ACC112 (cell line): ENCODE results near the gene APCDD1L.

ENCODE experiments used
- H2AFZ ChIP-seq: fragments of 200-600 bp; sonication (generic); one replicate; pipeline ENCODE4 v1.6.0; 2017; ENCODE audit warnings: antibody characterized with exemption, low read length; ENCODE audit not compliant: unreplicated experiment
- H3K27ac ChIP-seq: fragments of 200-600 bp; sonication (generic); 2 replicates; pipeline ENCODE4 v1.5.1; 2014; ENCODE audit warnings: low read depth, mild to moderate bottlenecking, antibody characterized with exemption, low read length, moderate library complexity
- H3K27me3 ChIP-seq: fragments of 200-600 bp; sonication (generic); 2 replicates; pipeline ENCODE4 v1.6.1; 2014; ENCODE audit warnings: mild to moderate bottlenecking, antibody characterized with exemption, low read length, moderate library complexity, mixed read lengths; ENCODE audit not compliant: insufficient read depth
- H3K36me3 ChIP-seq: fragments of 200-600 bp; sonication (generic); 2 replicates; pipeline ENCODE4 v1.6.1; 2016; ENCODE audit warnings: mild to moderate bottlenecking, antibody characterized with exemption, low read length, moderate library complexity, mixed read lengths; ENCODE audit not compliant: insufficient read depth
- H3K4me1 ChIP-seq: fragments of 200-600 bp; sonication (generic); one replicate; pipeline ENCODE4 v1.6.1; 2016; ENCODE audit warnings: low read length, mixed read lengths; ENCODE audit not compliant: insufficient read depth, unreplicated experiment, control insufficient read depth
- H3K4me3 ChIP-seq: fragments of 200-600 bp; sonication (generic); 2 replicates; pipeline ENCODE4 v1.5.1; 2014; ENCODE audit warnings: mild to moderate bottlenecking, low read depth, low read length
- H3K79me2 ChIP-seq: fragments of 200-600 bp; sonication (generic); one replicate; pipeline ENCODE4 v1.6.0; 2016; ENCODE audit warnings: low read length; ENCODE audit not compliant: control insufficient read depth, unreplicated experiment, insufficient read depth

Gene APCDD1L

DNA sequence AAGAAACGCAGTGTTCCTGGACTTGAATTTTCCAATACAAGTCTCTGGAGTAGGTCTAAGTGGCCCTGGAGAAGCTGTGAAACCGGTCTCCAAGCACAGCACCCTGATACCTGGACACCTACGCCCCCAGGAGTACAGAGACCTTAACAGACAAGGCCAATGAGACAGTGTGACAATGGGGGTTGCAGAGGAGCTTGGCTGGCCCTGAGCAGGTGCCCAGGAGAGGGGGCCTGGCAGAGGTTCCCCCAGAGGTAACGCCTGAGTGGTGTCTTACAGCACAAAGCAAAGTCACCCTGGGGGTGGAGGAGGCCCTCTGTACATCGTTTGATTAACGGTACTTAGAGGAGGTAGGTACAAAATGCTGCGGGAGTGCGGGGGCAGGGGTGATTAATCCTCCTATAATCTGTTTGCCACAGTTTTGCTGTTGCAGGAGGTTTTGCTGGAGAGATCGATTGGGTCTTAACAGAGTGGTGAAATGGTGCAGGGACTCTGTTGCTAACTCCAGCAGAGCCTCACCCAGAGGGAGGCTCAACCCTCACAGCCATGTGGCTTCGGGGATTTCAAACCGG, 37.3 kb upstream of the APCDD1L start:
- Histone ChIP-seq H3K4me3 (no peak overlapping the region), H3K79me2 (no peaks in the 10 kb centered on the region), H3K27ac (no peak overlapping the region), H2AFZ (no peak overlapping the region), H3K27me3 (no peaks in the 10 kb centered on the region), H3K4me1 (peaks cover 42% of the 10 kb centered on the region), H3K36me3 (no peaks in the 10 kb centered on the region)

DNA sequence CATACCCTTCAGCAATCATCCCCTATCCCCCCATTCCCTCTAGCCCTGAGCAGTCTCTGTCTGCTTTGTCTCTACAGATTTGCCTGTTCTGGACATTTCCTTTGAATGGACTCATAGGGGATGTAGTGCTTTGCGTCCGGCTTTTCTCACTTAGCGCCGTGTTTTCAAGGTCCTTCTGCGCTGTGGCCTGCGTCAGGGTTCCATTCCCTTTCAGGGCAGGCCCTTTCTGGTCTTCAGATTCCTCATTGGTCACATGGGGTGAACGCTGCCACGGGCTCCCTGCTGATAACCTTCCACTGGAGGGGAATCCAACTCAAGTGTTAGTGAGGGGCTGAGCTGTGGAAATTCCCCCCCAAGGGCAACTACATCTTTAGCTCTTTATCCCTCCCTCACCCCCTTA, 36.4 kb upstream of the APCDD1L start:
- Histone ChIP-seq H2AFZ (no peak overlapping the region), H3K27me3 (no peaks in the 10 kb centered on the region), H3K4me1 (peaks cover 46% of the 10 kb centered on the region)

GRCh38 chr20:58550275-58551059, 35.3 kb upstream of the APCDD1L start:
- Histone ChIP-seq H3K27me3 (no peaks in the 10 kb centered on the region), H2AFZ (peak overlapping the region; percentile 14), H3K36me3 (no peaks in the 10 kb centered on the region), H3K4me3 (no peak overlapping the region), H3K79me2 (no peaks in the 10 kb centered on the region), H3K4me1 (peaks cover 43% of the 10 kb centered on the region), H3K27ac (peak overlapping the region; percentile 73)

More for the DNA sequence above, 36.4 kb upstream of the APCDD1L start:
- Histone ChIP-seq H3K79me2 (no peaks in the 10 kb centered on the region), H3K27ac (no peak overlapping the region), H3K36me3 (no peaks in the 10 kb centered on the region), H3K4me3 (no peak overlapping the region)

GRCh38 chr20:58549231-58550209, 34.3 kb upstream of the APCDD1L start:
- H3K4me3 ChIP-seq = no peak overlapping the region
- H3K36me3 ChIP-seq = no peaks in the 10 kb centered on the region
- no peaks in the 10 kb centered on the region for H3K27me3 ChIP-seq
- H3K27ac ChIP-seq = peak overlapping the region; percentile 73; the same call in 1 of the 2 replicates
- no peaks in the 10 kb centered on the region for H3K79me2 ChIP-seq
- H3K4me1 ChIP-seq = peaks cover 33% of the 10 kb centered on the region
- peak overlapping the region; percentile 14 for H2AFZ ChIP-seq

DNA sequence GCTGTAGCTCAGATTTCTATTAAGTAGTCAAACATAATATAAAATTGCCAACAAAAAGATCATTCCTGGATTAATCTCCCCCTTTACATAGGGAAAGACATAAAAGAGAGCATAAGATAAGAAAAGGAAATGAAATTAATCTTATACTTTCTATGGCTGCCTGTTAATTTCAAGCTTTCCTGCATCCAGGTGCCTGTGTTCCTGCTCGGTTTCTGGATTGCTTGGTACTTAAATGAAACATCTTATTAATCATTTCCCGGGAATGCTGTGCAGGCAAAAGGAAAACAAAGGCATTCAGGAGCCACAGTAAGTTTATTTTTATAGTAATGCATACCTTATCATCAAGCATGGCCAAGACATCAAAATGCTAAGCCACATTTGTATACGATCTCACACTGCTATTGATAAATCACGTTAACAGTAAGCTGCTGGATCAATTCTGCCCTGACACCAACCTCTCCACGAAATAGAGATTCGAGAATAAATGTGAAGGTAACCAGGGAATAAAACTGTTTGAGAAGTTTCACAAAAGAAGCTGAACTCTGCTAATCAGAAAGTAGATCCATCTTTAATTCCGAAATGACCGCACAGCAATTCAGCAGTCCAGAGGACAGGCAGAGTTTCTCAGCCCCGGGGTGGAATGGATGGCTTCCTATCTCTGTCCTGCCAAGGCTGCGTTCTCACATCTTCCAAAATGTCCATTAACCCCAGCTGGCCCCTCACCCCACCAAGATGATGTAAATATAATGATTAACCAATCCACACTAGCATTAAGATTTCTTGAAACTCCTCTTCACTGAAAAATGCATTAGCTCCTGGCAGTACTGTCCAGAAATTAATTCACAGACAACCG, 32.6 kb upstream of the APCDD1L start:
- Histone ChIP-seq H2AFZ (no peak overlapping the region), H3K27ac (no peak overlapping the region), H3K4me3 (no peak overlapping the region)

DNA sequence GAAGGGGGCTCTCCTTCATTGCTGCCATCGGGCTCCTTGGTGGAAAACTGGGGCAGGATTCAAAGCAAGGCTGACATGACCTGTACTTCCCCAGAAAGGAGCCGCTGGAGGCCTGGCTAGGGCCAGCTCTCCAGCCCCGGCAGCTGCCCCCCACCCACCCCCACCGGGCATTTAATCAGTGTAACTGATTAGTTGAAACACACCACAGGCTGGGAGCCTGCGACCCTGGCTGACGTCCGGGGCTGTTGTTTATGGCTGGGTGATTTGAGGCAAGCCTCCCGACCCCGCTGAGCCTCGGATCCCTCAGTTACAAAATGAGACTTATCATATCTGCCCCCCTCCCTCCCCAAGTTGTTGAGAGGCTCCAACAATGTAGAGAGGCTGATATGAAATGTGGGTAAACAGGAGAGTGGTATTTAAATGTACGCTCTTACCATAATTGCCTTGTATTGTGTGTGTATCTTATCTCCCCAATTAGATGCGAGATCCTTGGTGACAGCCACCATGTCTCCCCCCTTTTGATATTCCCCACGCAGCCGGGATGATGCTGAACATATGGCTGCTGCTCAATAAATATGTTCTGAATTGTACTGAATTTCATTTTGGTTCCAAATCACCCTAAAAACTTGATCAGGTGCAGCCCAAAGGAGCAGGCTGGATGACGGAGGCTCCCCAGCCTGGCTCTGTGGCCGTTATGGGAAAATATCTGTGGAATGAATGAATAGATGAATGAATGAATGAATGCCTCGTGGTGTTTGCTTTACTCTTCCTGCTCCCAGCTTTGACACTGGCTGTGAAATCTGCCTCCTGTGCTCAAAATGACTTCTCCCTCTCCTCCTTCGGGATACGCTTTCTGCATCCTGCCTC, 31.8 kb upstream of the APCDD1L start:
- no peaks in the 10 kb centered on the region for H3K79me2 ChIP-seq
- H3K27me3 ChIP-seq = no peaks in the 10 kb centered on the region
- H2AFZ ChIP-seq = no peak overlapping the region
- H3K27ac ChIP-seq = no peak overlapping the region
- H3K4me1 ChIP-seq = peaks cover 28% of the 10 kb centered on the region
- no peak overlapping the region for H3K4me3 ChIP-seq
- H3K36me3 ChIP-seq = no peaks in the 10 kb centered on the region

More for the DNA sequence above, 32.6 kb upstream of the APCDD1L start:
- no peaks in the 10 kb centered on the region for H3K79me2 ChIP-seq
- no peaks in the 10 kb centered on the region for H3K27me3 ChIP-seq
- no peaks in the 10 kb centered on the region for H3K36me3 ChIP-seq
- peaks cover 28% of the 10 kb centered on the region for H3K4me1 ChIP-seq

DNA sequence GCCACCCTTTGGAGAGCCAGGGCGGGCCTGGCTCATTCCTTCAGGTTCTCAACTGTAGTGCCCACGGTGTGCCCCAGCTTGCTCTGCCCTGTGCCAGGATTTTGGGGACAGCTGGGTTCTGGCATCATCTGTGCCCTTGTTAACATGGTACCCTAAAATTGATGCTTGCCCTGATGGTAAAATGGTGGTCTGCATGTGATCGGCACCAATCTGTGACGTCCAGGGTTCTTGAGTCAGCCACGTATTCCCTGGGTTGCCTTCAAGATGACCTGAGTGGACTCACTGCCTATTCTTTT, 31.2 kb upstream of the APCDD1L start:
- H3K4me3 ChIP-seq = no peak overlapping the region
- no peak overlapping the region for H3K27ac ChIP-seq
- H3K4me1 ChIP-seq = peaks cover 32% of the 10 kb centered on the region
- no peaks in the 10 kb centered on the region for H3K79me2 ChIP-seq
- H2AFZ ChIP-seq = no peak overlapping the region
- no peaks in the 10 kb centered on the region for H3K27me3 ChIP-seq
- H3K36me3 ChIP-seq = no peaks in the 10 kb centered on the region

- H2AFZ ChIP-seq = no peak overlapping the region
- no peak overlapping the region for H3K27ac ChIP-seq
- no peaks in the 10 kb centered on the region for H3K27me3 ChIP-seq
- H3K36me3 ChIP-seq = no peaks in the 10 kb centered on the region
- peaks cover 32% of the 10 kb centered on the region for H3K4me1 ChIP-seq
- H3K4me3 ChIP-seq = no peak overlapping the region
- H3K79me2 ChIP-seq = no peaks in the 10 kb centered on the region
Measured at GRCh38 chr20:58545565-58546415, 30.6 kb upstream of the APCDD1L start.

GRCh38 chr20:58544891-58545290, 29.7 kb upstream of the APCDD1L start:
- no peak overlapping the region for H3K27ac ChIP-seq
- H3K79me2 ChIP-seq = no peaks in the 10 kb centered on the region
- no peak overlapping the region for H3K4me3 ChIP-seq
- no peak overlapping the region for H2AFZ ChIP-seq
- H3K36me3 ChIP-seq = no peaks in the 10 kb centered on the region
- H3K4me1 ChIP-seq = peaks cover 23% of the 10 kb centered on the region
- H3K27me3 ChIP-seq = no peaks in the 10 kb centered on the region
